Stomach smooth muscle (tissue), 2 donors: ENCODE data around the gene DDAH2.

ENCODE experiments used
- H3K27ac ChIP-seq: one replicate; pipeline ENCODE4 v1.7.0; 2013; ENCODE audit warnings: mild to moderate bottlenecking, low read length, inconsistent platforms
- H3K27me3 ChIP-seq, 2 donors: one replicate each; pipeline ENCODE4 v1.7.0; 2013; ENCODE audit warnings: low read length in 2 of 2; ENCODE audit not compliant: insufficient read depth in 2 of 2, control insufficient read depth in 1 of 2
- H3K36me3 ChIP-seq, 2 donors: one replicate each; pipeline ENCODE4 v1.7.0; 2013; ENCODE audit warnings: low read length in 2 of 2; ENCODE audit not compliant: control insufficient read depth in 2 of 2, insufficient read depth in 2 of 2
- H3K4me1 ChIP-seq: one replicate; pipeline ENCODE4 v1.7.0; 2013; ENCODE audit warnings: low read length; ENCODE audit not compliant: control insufficient read depth, insufficient read depth
- H3K4me3 ChIP-seq, 2 donors: one replicate each; pipeline ENCODE4 v1.7.0; 2013; ENCODE audit warnings: low read length in 2 of 2
- H3K9ac ChIP-seq, 2 donors: one replicate each; pipeline ENCODE4 v1.7.0; 2013; ENCODE audit warnings: low read length in 2 of 2, mild to moderate bottlenecking in 1 of 2
- H3K9me3 ChIP-seq, 2 donors: one replicate each; pipeline ENCODE4 v1.7.0; 2013; ENCODE audit warnings: low read length in 2 of 2; ENCODE audit not compliant: control insufficient read depth in 2 of 2
- donor health status: healthy.
- donor health status: Pancreatic carcinoma.

Gene DDAH2

GRCh38 chr6:31697555-31697954 lies 31.5 kb downstream of the DDAH2 start:
- H3K4me1 ChIP-seq = peaks cover 20% of the 10 kb centered on the region
- no peak overlapping the region for H3K27ac ChIP-seq
- H3K4me3 ChIP-seq = no peak overlapping the region
- no peaks in the 10 kb centered on the region for H3K9me3 ChIP-seq
- H3K27me3 ChIP-seq = no peaks in the 10 kb centered on the region
- H3K9ac ChIP-seq = no peak overlapping the region
- peaks cover 39 to 41% of the 10 kb centered on the region in 2 donors for H3K36me3 ChIP-seq

- peaks cover 61 to 65% of the 10 kb centered on the region in 2 donors for H3K36me3 ChIP-seq
- no peaks in the 10 kb centered on the region for H3K4me1 ChIP-seq
- H3K4me3 ChIP-seq = no peak overlapping the region
- H3K9ac ChIP-seq = no peak overlapping the region
- H3K27ac ChIP-seq = no peak overlapping the region
- H3K27me3 ChIP-seq = no peaks in the 10 kb centered on the region
- no peaks in the 10 kb centered on the region for H3K9me3 ChIP-seq
These were observed 35.6 kb downstream of the DDAH2 start for GRCh38 chr6:31693535-31693934.

GRCh38 chr6:31692886-31693285 lies 36.2 kb downstream of the DDAH2 start:
- Histone ChIP-seq H3K9me3 (no peaks in the 10 kb centered on the region), H3K4me3 (no peak overlapping the region), H3K27me3 (no peaks in the 10 kb centered on the region), H3K4me1 (no peaks in the 10 kb centered on the region), H3K9ac (no peak overlapping the region), H3K36me3 (peaks cover 67 to 71% of the 10 kb centered on the region in 2 donors), H3K27ac (no peak overlapping the region)

- peaks cover 72 to 73% of the 10 kb centered on the region in 2 donors for H3K36me3 ChIP-seq
These were observed 36.7 kb downstream of the DDAH2 start for GRCh38 chr6:31692353-31692752.

GRCh38 chr6:31691564-31692108 lies 37.5 kb downstream of the DDAH2 start:
- no peak overlapping the region for H3K27ac ChIP-seq
- no peaks in the 10 kb centered on the region for H3K27me3 ChIP-seq
- no peaks in the 10 kb centered on the region for H3K9me3 ChIP-seq
- H3K36me3 ChIP-seq = peaks cover 73 to 76% of the 10 kb centered on the region in 2 donors
- H3K9ac ChIP-seq = no peak overlapping the region
- H3K4me3 ChIP-seq = no peak overlapping the region
- H3K4me1 ChIP-seq = no peaks in the 10 kb centered on the region

More at GRCh38 chr6:31692353-31692752, 36.7 kb downstream of the DDAH2 start:
- Histone ChIP-seq H3K9ac (no peak overlapping the region), H3K27ac (no peak overlapping the region), H3K4me1 (no peaks in the 10 kb centered on the region), H3K27me3 (no peaks in the 10 kb centered on the region), H3K4me3 (no peak overlapping the region), H3K9me3 (no peaks in the 10 kb centered on the region)

- no peak overlapping the region for H3K9ac ChIP-seq
- no peak overlapping the region for H3K27ac ChIP-seq
- peaks cover 73 to 77% of the 10 kb centered on the region in 2 donors for H3K36me3 ChIP-seq
- H3K4me1 ChIP-seq = no peaks in the 10 kb centered on the region
- no peak overlapping the region for H3K4me3 ChIP-seq
- no peaks in the 10 kb centered on the region for H3K27me3 ChIP-seq
- H3K9me3 ChIP-seq = no peaks in the 10 kb centered on the region
These were observed 38.0 kb downstream of the DDAH2 start for GRCh38 chr6:31691078-31691463.

GRCh38 chr6:31690231-31691077 lies 38.6 kb downstream of the DDAH2 start:
- no peak overlapping the region for H3K27ac ChIP-seq
- peaks cover 74 to 79% of the 10 kb centered on the region in 2 donors for H3K36me3 ChIP-seq
- no peak overlapping the region for H3K4me3 ChIP-seq
- no peak overlapping the region for H3K9ac ChIP-seq
- no peaks in the 10 kb centered on the region for H3K4me1 ChIP-seq
- no peaks in the 10 kb centered on the region for H3K27me3 ChIP-seq
- no peaks in the 10 kb centered on the region for H3K9me3 ChIP-seq

- H3K27me3 ChIP-seq = no peaks in the 10 kb centered on the region
- no peak overlapping the region for H3K4me3 ChIP-seq
- no peaks in the 10 kb centered on the region for H3K4me1 ChIP-seq
- H3K9ac ChIP-seq = no peak overlapping the region
- no peaks in the 10 kb centered on the region for H3K9me3 ChIP-seq
- peaks cover 70 to 73% of the 10 kb centered on the region in 2 donors for H3K36me3 ChIP-seq
- H3K27ac ChIP-seq = no peak overlapping the region
These were observed 39.6 kb downstream of the DDAH2 start for GRCh38 chr6:31689249-31690110.

GRCh38 chr6:31687860-31688693 lies 41.0 kb downstream of the DDAH2 start:
- no peaks in the 10 kb centered on the region for H3K4me1 ChIP-seq
- H3K9ac ChIP-seq = no peak overlapping the region
- H3K27ac ChIP-seq = no peak overlapping the region
- H3K36me3 ChIP-seq = peaks cover 59 to 64% of the 10 kb centered on the region in 2 donors
- no peaks in the 10 kb centered on the region for H3K9me3 ChIP-seq
- no peak overlapping the region for H3K4me3 ChIP-seq
- H3K27me3 ChIP-seq = no peaks in the 10 kb centered on the region

GRCh38 chr6:31687321-31687720 lies 41.8 kb downstream of the DDAH2 start:
- Histone ChIP-seq H3K4me3 (no peak overlapping the region), H3K4me1 (no peaks in the 10 kb centered on the region), H3K27ac (no peak overlapping the region), H3K9me3 (no peaks in the 10 kb centered on the region), H3K36me3 (peaks cover 55 to 57% of the 10 kb centered on the region in 2 donors), H3K9ac (no peak overlapping the region), H3K27me3 (no peaks in the 10 kb centered on the region)
